Measurements from ENCODE around the gene NUDCD2.
A peak's percentile ranks its signal among the peaks of the same experiment; 100 is the strongest.

NUDCD2 gene

GRCh38 chr5:163447191-163447590 lies 12.7 kb downstream of the NUDCD2 start:
- Histone ChIP-seq H3K4me3 (ENCODE audit: low read length) (no peak overlapping the region), H3K27ac (ENCODE audit: low read depth, low read length) (no peak overlapping the region), H3K4me1 (ENCODE audit: insufficient read depth, low read length) (no peaks in the 10 kb centered on the region), H3K9me3 (ENCODE audit: insufficient read depth, low read depth, low read length) (no peaks in the 10 kb centered on the region), H3K27me3 (ENCODE audit: insufficient read depth, low read length) (no peaks in the 10 kb centered on the region), H3K36me3 (ENCODE audit: insufficient read depth, low read length) (peaks cover 88% of the 10 kb centered on the region), H3K9ac (ENCODE audit: low read depth, low read length) (no peak overlapping the region)

GRCh38 chr5:163445345-163445744 lies 14.6 kb downstream of the NUDCD2 start:
- H3K27ac ChIP-seq (ENCODE audit: low read depth, low read length), result no peak overlapping the region
- H3K36me3 ChIP-seq (ENCODE audit: insufficient read depth, low read length), result peaks cover 96% of the 10 kb centered on the region
- H3K9ac ChIP-seq (ENCODE audit: low read depth, low read length), result no peak overlapping the region
- no peaks in the 10 kb centered on the region for H3K9me3 ChIP-seq (ENCODE audit: insufficient read depth, low read depth, low read length)
- H3K27me3 ChIP-seq (ENCODE audit: insufficient read depth, low read length), result no peaks in the 10 kb centered on the region
- 0 out of 2 replicates have a peak, but pooled peaks cover 2% of the 10 kb centered on the region for H3K4me1 ChIP-seq (ENCODE audit: insufficient read depth, low read length)
- 95% methylated on average over 5 of the region's 6 CpGs for WGBS
- no peak overlapping the region for H3K4me3 ChIP-seq (ENCODE audit: low read length)

- H3K27ac ChIP-seq (ENCODE audit: low read depth, low read length), result no peak overlapping the region
- no peak overlapping the region for H3K9ac ChIP-seq (ENCODE audit: low read depth, low read length)
- no peaks in the 10 kb centered on the region for H3K27me3 ChIP-seq (ENCODE audit: insufficient read depth, low read length)
- H3K4me1 ChIP-seq (ENCODE audit: insufficient read depth, low read length), result peaks cover 10% of the 10 kb centered on the region
- H3K9me3 ChIP-seq (ENCODE audit: insufficient read depth, low read depth, low read length), result no peaks in the 10 kb centered on the region
- peaks cover 99% of the 10 kb centered on the region for H3K36me3 ChIP-seq (ENCODE audit: insufficient read depth, low read length)
- H3K4me3 ChIP-seq (ENCODE audit: low read length), result no peak overlapping the region
- WGBS, result 100% methylated on average over 1 of the region's 1 CpG
These were observed 15.4 kb downstream of the NUDCD2 start for GRCh38 chr5:163444526-163444925.

- Histone ChIP-seq H3K9ac (ENCODE audit: low read depth, low read length) (no peak overlapping the region), H3K27ac (ENCODE audit: low read depth, low read length) (0 out of 2 replicates have a peak overlapping the region, but pooled peaks have one; percentile 18), H3K36me3 (ENCODE audit: insufficient read depth, low read length) (peaks cover 70% of the 10 kb centered on the region), H3K9me3 (ENCODE audit: insufficient read depth, low read depth, low read length) (no peaks in the 10 kb centered on the region), H3K27me3 (ENCODE audit: insufficient read depth, low read length) (no peaks in the 10 kb centered on the region), H3K4me3 (ENCODE audit: low read length) (no peak overlapping the region), H3K4me1 (ENCODE audit: insufficient read depth, low read length) (peaks cover 26% of the 10 kb centered on the region)
- 96% methylated on average over 3 of the region's 3 CpGs for WGBS
These were observed 18.9 kb downstream of the NUDCD2 start for GRCh38 chr5:163440954-163441353.

GRCh38 chr5:163439092-163439425 lies 20.8 kb downstream of the NUDCD2 start:
- Histone ChIP-seq H3K27ac (ENCODE audit: low read depth, low read length) (no peak overlapping the region), H3K27me3 (ENCODE audit: insufficient read depth, low read length) (no peaks in the 10 kb centered on the region), H3K4me3 (ENCODE audit: low read length) (peak overlapping the region; percentile 77), H3K9me3 (ENCODE audit: insufficient read depth, low read depth, low read length) (no peaks in the 10 kb centered on the region), H3K36me3 (ENCODE audit: insufficient read depth, low read length) (peaks cover 51% of the 10 kb centered on the region), H3K9ac (ENCODE audit: low read depth, low read length) (peak overlapping the region; percentile 93; the same call in 1 of the 2 replicates), H3K4me1 (ENCODE audit: insufficient read depth, low read length) (peaks cover 26% of the 10 kb centered on the region)
- WGBS, result 65% methylated on average over 2 of the region's 2 CpGs

GRCh38 chr5:163437309-163438182 lies 22.4 kb downstream of the NUDCD2 start, which contains the start of gene CCNG1:
CCNG1 (plus strand) TSS chr5:163437595; CDS start chr5:163439257, 1,662 bp downstream.
- Histone ChIP-seq H3K27me3 (ENCODE audit: insufficient read depth, low read length) (no peaks in the 10 kb centered on the region), H3K36me3 (ENCODE audit: insufficient read depth, low read length) (peaks cover 37% of the 10 kb centered on the region), H3K4me1 (ENCODE audit: insufficient read depth, low read length) (peaks cover 26% of the 10 kb centered on the region), H3K9me3 (ENCODE audit: insufficient read depth, low read depth, low read length) (no peaks in the 10 kb centered on the region), H3K4me3 (ENCODE audit: low read length) (peak within 1 kb of the TSS; percentile 77), H3K27ac (ENCODE audit: low read depth, low read length) (peak within 1 kb of the TSS; percentile 98), H3K9ac (ENCODE audit: low read depth, low read length) (peak within 1 kb of the TSS; percentile 93)
- WGBS, result 0% methylated on average over 49 of the region's 51 CpGs

GRCh38 chr5:163437011-163437308 lies 22.9 kb downstream of the NUDCD2 start:
- Histone ChIP-seq H3K36me3 (ENCODE audit: insufficient read depth, low read length) (peaks cover 31% of the 10 kb centered on the region), H3K4me3 (ENCODE audit: low read length) (peak overlapping the region; percentile 77), H3K9ac (ENCODE audit: low read depth, low read length) (peak overlapping the region; percentile 62), H3K9me3 (ENCODE audit: insufficient read depth, low read depth, low read length) (no peaks in the 10 kb centered on the region), H3K4me1 (ENCODE audit: insufficient read depth, low read length) (peaks cover 26% of the 10 kb centered on the region), H3K27me3 (ENCODE audit: insufficient read depth, low read length) (no peaks in the 10 kb centered on the region), H3K27ac (ENCODE audit: low read depth, low read length) (peak overlapping the region; percentile 46)
- WGBS, result 4% methylated on average over 6 of the region's 6 CpGs

- Histone ChIP-seq H3K27ac (ENCODE audit: low read depth, low read length) (peak overlapping the region; percentile 46), H3K36me3 (ENCODE audit: insufficient read depth, low read length) (peaks cover 27% of the 10 kb centered on the region), H3K9me3 (ENCODE audit: insufficient read depth, low read depth, low read length) (no peaks in the 10 kb centered on the region), H3K9ac (ENCODE audit: low read depth, low read length) (peak overlapping the region; percentile 62), H3K27me3 (ENCODE audit: insufficient read depth, low read length) (no peaks in the 10 kb centered on the region), H3K4me1 (ENCODE audit: insufficient read depth, low read length) (peaks cover 26% of the 10 kb centered on the region), H3K4me3 (ENCODE audit: low read length) (peak overlapping the region; percentile 77)
- 47% methylated on average over 4 of the region's 4 CpGs for WGBS
These were observed 23.4 kb downstream of the NUDCD2 start for GRCh38 chr5:163436515-163436914.

GRCh38 chr5:163434401-163434866 lies 25.5 kb downstream of the NUDCD2 start:
- H3K4me1 ChIP-seq (ENCODE audit: insufficient read depth, low read length), result peaks cover 15% of the 10 kb centered on the region
- no peak overlapping the region for H3K4me3 ChIP-seq (ENCODE audit: low read length)
- H3K36me3 ChIP-seq (ENCODE audit: insufficient read depth, low read length), result peaks cover 6% of the 10 kb centered on the region
- no peak overlapping the region for H3K27ac ChIP-seq (ENCODE audit: low read depth, low read length)
- WGBS, result 92% methylated on average over 2 of the region's 3 CpGs
- no peaks in the 10 kb centered on the region for H3K27me3 ChIP-seq (ENCODE audit: insufficient read depth, low read length)
- H3K9me3 ChIP-seq (ENCODE audit: insufficient read depth, low read depth, low read length), result no peaks in the 10 kb centered on the region
- H3K9ac ChIP-seq (ENCODE audit: low read depth, low read length), result no peak overlapping the region

- H3K4me1 ChIP-seq (ENCODE audit: insufficient read depth, low read length), result peaks cover 10% of the 10 kb centered on the region
- no peak overlapping the region for H3K9ac ChIP-seq (ENCODE audit: low read depth, low read length)
- H3K27ac ChIP-seq (ENCODE audit: low read depth, low read length), result no peak overlapping the region; the same call in 1 of the 2 replicates
- WGBS, result 81% methylated on average over 5 of the region's 5 CpGs
- no peaks in the 10 kb centered on the region for H3K9me3 ChIP-seq (ENCODE audit: insufficient read depth, low read depth, low read length)
- no peaks in the 10 kb centered on the region for H3K36me3 ChIP-seq (ENCODE audit: insufficient read depth, low read length)
- H3K4me3 ChIP-seq (ENCODE audit: low read length), result no peak overlapping the region
- no peaks in the 10 kb centered on the region for H3K27me3 ChIP-seq (ENCODE audit: insufficient read depth, low read length)
These were observed 26.6 kb downstream of the NUDCD2 start for GRCh38 chr5:163433271-163433670.

- no peaks in the 10 kb centered on the region for H3K36me3 ChIP-seq (ENCODE audit: insufficient read depth, low read length)
- H3K9me3 ChIP-seq (ENCODE audit: insufficient read depth, low read depth, low read length), result no peaks in the 10 kb centered on the region
- 98% methylated on average over 1 of the region's 1 CpG for WGBS
- H3K9ac ChIP-seq (ENCODE audit: low read depth, low read length), result no peak overlapping the region
- H3K4me3 ChIP-seq (ENCODE audit: low read length), result no peak overlapping the region
- no peaks in the 10 kb centered on the region for H3K27me3 ChIP-seq (ENCODE audit: insufficient read depth, low read length)
- no peak overlapping the region for H3K27ac ChIP-seq (ENCODE audit: low read depth, low read length)
- peaks cover 10% of the 10 kb centered on the region for H3K4me1 ChIP-seq (ENCODE audit: insufficient read depth, low read length)
These were observed 27.4 kb downstream of the NUDCD2 start for GRCh38 chr5:163432544-163432943.

Data from HUES64 (cell line).